ENCODE measurements around the gene ADGRG1. TPM values are rescaled to one million over a fixed set of nuclear protein-coding genes. Genes with fewer than 3 reads are reported as not detected.

ADGRG1 gene
- total RNA-seq, 4 donors from 2014 or later = 40.0 to 55.3 (median 45.7) TPM

GRCh38 chr16:57703416-57704010 is 75.1 kb downstream of the ADGRG1 start:
- no peak for TF ChIP-seq POLR2AphosphoS5 (IDR thresholded peaks at IDR 0.05)
- TF ChIP-seq EP300 (IDR thresholded peaks at IDR 0.05; ENCODE audit: low read depth) = no peak
- TF ChIP-seq CTCF (IDR thresholded peaks at IDR 0.05) = no peak
- TF ChIP-seq POLR2A (IDR thresholded peaks at IDR 0.05) = no peak
- H3K27me3 ChIP-seq = no peaks in the 10 kb centered on the region
- no peaks in the 10 kb centered on the region for H3K9me3 ChIP-seq
- H3K36me3 ChIP-seq = no peaks in the 10 kb centered on the region
- DNase-seq = no peak
- in situ Hi-C loops (cut with MboI; ENCODE audit: low pct_ligation_motif_present in 1 of 4, low pct_unique_long_range_greater_than_20kb in 1 of 4, low sequenced_read_pairs in 3 of 4) (no loop called here), intact Hi-C loops (cut with DNase I; ENCODE audit: low total_unique reads) (no loop called here)
- 69 to 75% methylated on average over 5 to 11 of the region's 11 CpGs for WGBS, 2 donors (ENCODE audit: low coverage in 1 of 2)
- H3K4me1 ChIP-seq = no peaks in the 10 kb centered on the region
- H3K27ac ChIP-seq = no peak overlapping the region
- H3K4me3 ChIP-seq = no peak overlapping the region

- Histone ChIP-seq H3K4me1 (no peaks in the 10 kb centered on the region), H3K27me3 (no peaks in the 10 kb centered on the region), H3K9me3 (no peaks in the 10 kb centered on the region), H3K36me3 (no peaks in the 10 kb centered on the region), H3K4me3 (no peak overlapping the region), H3K27ac (no peak overlapping the region)
- TF ChIP-seq EP300 (IDR thresholded peaks at IDR 0.05; ENCODE audit: low read depth) (no peak), POLR2AphosphoS5 (IDR thresholded peaks at IDR 0.05) (no peak), POLR2A (IDR thresholded peaks at IDR 0.05) (no peak), CTCF (IDR thresholded peaks at IDR 0.05) (no peak)
- intact Hi-C loops (cut with DNase I; ENCODE audit: low total_unique reads) = no loop called here
- WGBS, 2 donors (ENCODE audit: low coverage in 1 of 2) = 49 to 53% methylated on average over 9 to 11 of the region's 11 CpGs
- in situ Hi-C loops (cut with MboI; ENCODE audit: low pct_ligation_motif_present in 1 of 4, low pct_unique_long_range_greater_than_20kb in 1 of 4, low sequenced_read_pairs in 3 of 4) = no loop called here
- DNase-seq = no peak
Observed at GRCh38 chr16:57704011-57704904, 75.8 kb downstream of the ADGRG1 start.

GRCh38 chr16:57704905-57705852 is 76.7 kb downstream of the ADGRG1 start:
- Histone ChIP-seq H3K36me3 (no peaks in the 10 kb centered on the region), H3K27ac (no peak overlapping the region), H3K9me3 (no peaks in the 10 kb centered on the region), H3K4me1 (no peaks in the 10 kb centered on the region), H3K27me3 (no peaks in the 10 kb centered on the region), H3K4me3 (no peak overlapping the region)
- WGBS, 2 donors (ENCODE audit: low coverage in 1 of 2) = 84 to 85% methylated on average over 4 of the region's 4 CpGs
- TF ChIP-seq POLR2A (IDR thresholded peaks at IDR 0.05) (no peak), POLR2AphosphoS5 (IDR thresholded peaks at IDR 0.05) (no peak), EP300 (IDR thresholded peaks at IDR 0.05; ENCODE audit: low read depth) (no peak), CTCF (IDR thresholded peaks at IDR 0.05) (no peak)
- in situ Hi-C loops (cut with MboI; ENCODE audit: low pct_ligation_motif_present in 1 of 4, low pct_unique_long_range_greater_than_20kb in 1 of 4, low sequenced_read_pairs in 3 of 4) (no loop called here), intact Hi-C loops (cut with DNase I; ENCODE audit: low total_unique reads) (no loop called here)
- DNase-seq = no peak

GRCh38 chr16:57706717-57707116 is 78.3 kb downstream of the ADGRG1 start:
- 54% methylated on average over 1 of the region's 1 CpG; no CpG with 5 or more reads in 1 of the 2 donors for WGBS, 2 donors (ENCODE audit: low coverage in 1 of 2)
- TF ChIP-seq POLR2A (IDR thresholded peaks at IDR 0.05) = no peak
- H3K36me3 ChIP-seq = no peaks in the 10 kb centered on the region
- in situ Hi-C loops (cut with MboI; ENCODE audit: low pct_ligation_motif_present in 1 of 4, low pct_unique_long_range_greater_than_20kb in 1 of 4, low sequenced_read_pairs in 3 of 4) = no loop called here
- H3K27me3 ChIP-seq = no peaks in the 10 kb centered on the region
- H3K9me3 ChIP-seq = no peaks in the 10 kb centered on the region
- intact Hi-C loops (cut with DNase I; ENCODE audit: low total_unique reads) = no loop called here
- no peak overlapping the region for H3K27ac ChIP-seq
- H3K4me1 ChIP-seq = no peaks in the 10 kb centered on the region
- no peak for DNase-seq
- no peak overlapping the region for H3K4me3 ChIP-seq

All from transverse colon (tissue), 4 donors.